ENCODE data around the gene LMO7.

DNA sequence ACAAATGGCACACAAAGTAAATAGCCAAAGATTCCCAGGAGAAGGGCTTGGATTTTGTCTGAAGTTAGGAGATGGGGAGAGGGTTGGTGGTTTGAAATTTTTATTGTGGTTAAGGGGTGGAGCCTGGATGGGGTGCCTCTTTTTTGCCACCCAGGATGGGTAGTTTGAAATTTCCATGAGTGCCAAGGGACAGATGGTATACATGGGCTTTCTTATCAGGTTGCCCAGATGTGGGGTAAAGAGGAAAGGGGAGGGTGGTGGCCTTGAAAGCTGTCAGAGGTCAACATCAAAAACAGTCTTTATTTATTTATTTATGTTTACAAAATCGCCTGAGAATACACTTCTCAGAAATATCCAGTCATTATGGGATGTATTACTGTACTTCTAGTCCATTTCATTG, 46.2 kb downstream of the LMO7 start:
- no peak for TF ChIP-seq CTCF (IDR thresholded peaks at IDR 0.05)
- TF ChIP-seq POLR2A (IDR thresholded peaks at IDR 0.05) = no peak

All from testis (tissue), 2 donors.